OCI-M1 (cell line): ENCODE data around the gene LRCH2.
"Not testable (repeated sequence)": the region's sequence is repeated elsewhere in the genome, so short reads cannot be mapped to it uniquely, and the experiment has no call there.

Experiments used
- DNase-seq: peaks from one replicate; lab custom pipeline; 2025; lab: John Stamatoyannopoulos, UW

LRCH2 gene, protein sequence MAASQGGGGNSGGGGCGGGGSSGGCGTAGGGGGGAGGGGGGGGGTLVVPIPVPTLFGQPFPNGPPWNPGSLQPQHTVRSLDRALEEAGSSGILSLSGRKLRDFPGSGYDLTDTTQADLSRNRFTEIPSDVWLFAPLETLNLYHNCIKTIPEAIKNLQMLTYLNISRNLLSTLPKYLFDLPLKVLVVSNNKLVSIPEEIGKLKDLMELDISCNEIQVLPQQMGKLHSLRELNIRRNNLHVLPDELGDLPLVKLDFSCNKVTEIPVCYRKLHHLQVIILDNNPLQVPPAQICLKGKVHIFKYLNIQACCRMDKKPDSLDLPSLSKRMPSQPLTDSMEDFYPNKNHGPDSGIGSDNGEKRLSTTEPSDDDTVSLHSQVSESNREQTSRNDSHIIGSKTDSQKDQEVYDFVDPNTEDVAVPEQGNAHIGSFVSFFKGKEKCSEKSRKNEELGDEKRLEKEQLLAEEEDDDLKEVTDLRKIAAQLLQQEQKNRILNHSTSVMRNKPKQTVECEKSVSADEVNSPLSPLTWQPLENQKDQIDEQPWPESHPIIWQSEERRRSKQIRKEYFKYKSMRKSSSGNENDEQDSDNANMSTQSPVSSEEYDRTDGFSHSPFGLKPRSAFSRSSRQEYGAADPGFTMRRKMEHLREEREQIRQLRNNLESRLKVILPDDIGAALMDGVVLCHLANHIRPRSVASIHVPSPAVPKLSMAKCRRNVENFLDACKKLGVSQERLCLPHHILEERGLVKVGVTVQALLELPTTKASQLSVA

DNA sequence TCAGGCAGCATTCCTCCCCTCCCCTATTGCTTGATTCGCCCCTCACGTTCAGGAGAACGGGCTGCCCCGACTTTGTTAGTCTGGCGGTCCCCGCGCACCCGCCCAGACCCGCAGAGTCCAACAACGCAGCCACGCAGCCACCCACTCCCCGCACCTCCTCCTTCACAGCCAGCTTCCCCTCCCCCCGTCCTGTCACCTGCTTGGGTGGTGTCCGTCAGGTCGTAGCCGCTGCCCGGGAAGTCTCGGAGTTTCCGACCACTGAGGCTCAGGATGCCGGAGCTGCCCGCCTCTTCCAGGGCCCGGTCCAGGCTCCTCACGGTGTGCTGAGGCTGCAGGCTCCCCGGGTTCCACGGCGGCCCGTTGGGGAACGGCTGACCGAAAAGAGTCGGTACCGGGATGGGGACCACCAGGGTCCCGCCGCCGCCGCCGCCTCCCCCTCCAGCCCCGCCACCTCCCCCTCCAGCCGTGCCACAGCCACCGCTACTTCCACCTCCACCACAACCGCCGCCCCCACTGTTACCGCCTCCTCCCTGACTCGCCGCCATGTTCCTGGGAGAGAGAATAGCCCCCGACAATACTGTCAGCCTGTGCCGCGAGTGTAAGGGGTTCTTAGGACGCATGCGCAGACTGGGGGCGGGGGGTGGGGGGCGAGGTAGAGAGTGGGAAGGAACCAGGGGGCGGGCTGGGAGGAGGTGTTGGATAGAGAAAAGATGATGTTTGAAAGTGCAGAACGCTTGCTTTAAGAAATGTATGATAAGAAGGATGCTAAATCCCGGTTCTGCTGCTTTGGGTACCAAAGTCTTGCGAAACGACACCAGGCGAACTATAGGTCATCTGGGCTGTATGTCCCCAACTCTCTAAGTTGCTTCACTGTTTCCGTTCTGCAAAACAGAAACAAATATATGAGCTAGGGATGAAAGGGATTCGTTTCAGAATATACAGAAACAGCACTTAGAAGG is at the start of gene LRCH2:
LRCH2 (minus strand) TSS at position 600 of the 959 bp plus-strand sequence; CDS start at position 545, 55 bp downstream.
- DNase-seq: no peak

DNA sequence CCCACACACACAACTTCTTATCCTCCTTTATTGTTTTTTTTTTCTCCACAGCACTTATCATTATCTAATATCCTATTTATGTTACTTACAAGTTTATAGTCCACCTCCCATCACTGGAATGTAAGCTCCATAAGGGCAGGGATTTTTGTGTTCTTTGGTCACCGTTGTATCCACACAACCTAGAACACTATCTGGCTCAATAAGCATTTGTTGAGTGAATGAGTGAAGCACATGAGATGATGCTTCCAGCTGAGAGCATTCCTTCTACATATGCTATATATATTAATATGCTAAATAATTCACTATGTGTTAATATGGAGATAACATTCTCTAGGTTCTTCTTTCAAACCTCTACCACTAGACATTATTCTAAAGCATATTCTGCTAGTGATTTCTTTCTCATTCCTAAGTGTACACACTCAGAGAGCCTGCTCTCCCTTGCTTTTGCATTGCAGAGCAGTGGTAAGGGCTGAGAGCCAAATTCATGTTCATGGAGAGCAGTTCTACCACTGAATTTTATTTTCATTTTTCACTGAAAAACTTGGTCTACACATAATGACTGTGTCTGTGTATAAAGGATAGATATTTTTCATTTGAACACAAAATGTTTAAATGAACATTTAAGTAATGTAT is 35.3 kb upstream of the LRCH2 start:
- no peak for DNase-seq

DNA sequence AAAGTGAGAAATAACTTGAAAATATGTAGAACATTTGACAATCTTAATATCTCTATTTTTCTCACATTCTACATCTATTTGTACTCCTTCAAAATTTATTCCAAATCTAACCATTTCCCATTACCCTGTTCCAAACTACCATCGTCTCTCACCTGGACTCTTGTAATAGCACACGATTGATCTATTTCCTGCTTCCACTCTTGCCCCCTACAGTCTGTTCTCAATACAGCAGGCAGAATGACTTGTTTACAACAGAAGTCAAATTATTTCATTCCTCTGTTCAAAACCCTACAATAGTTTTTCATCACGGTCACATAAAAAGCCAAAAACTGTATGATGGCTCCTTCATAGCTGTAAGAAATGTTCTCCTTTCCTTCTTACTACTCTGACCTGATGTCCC is 34.5 kb upstream of the LRCH2 start:
- peak; percentile 29 for DNase-seq

DNA sequence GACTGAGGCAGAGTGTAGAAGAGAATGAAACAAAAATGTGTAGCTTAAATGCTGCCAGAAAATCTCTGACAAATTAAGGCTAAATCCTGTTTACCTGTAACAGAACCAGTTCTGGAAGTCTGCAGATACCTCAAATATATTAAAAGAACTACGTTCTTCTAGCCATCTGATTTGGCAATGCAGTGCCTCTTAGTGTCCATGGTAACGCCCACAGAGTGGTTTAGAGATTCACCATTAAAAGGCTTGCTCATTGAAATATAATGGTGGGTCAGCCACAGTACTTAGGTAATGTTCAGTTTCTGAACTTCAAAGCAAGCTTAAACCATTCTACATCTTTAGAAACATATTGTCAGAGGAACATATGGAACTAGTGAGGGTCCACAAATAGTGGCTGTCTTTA is 32.4 kb upstream of the LRCH2 start:
- peak; percentile 23 for DNase-seq

DNA sequence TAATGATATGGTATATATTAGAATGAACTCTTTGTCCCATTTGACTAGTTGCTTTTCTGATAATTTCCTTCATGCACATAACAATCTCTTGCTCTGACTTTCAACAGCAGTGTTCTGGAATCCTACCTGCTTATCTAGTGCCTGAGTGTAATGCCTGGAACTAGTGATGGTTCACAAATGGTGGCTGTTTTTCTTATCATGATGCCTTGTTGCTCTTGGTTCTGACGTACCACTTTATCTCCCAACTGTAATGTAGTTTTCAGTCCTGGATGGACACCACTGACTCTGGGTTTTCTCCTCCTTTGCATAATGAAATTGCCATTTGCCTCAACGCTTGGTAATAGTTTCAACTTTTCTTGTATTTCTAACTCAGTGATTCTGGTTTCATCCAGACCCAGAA is 30.1 kb upstream of the LRCH2 start:
- no peak for DNase-seq

DNA sequence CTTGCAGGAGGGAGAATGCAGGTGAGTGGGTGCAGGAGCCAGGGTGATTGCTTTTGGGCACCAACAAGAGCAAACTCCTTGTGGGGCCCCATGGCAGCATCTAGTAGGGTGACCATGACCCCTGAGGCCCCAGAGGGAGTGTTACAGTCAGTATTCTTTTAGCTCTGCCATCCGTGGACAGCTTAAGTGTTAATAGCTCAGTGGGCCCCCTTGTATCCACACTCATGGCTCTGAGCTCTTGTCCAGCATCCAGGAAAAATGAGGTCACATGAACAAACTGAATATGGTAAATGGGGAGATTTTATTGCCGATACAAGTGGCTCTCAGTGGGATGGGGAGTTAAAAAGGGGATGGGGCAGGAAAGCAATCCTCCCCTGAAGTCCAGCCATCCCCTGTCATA is 27.3 kb upstream of the LRCH2 start:
- no peak for DNase-seq

DNA sequence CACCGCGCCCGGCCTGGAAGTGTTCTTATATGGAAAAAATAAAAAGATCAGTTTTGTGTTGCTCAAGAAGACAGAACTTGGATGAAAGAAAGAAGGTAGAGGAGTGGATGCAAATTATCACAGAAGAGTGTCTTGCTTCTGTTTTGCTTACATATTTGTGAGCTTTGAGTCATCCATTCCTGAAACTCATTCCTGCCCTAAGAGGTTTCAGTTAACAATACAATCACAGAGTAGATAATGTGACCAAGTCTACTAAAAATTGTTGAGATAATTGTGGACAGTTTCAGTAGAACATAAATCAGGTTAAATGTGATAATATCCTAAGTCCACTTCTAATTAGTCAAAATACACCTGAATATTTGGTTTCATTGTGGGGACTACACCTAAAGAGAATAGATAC is 26.4 kb upstream of the LRCH2 start:
- DNase-seq: no peak

DNA sequence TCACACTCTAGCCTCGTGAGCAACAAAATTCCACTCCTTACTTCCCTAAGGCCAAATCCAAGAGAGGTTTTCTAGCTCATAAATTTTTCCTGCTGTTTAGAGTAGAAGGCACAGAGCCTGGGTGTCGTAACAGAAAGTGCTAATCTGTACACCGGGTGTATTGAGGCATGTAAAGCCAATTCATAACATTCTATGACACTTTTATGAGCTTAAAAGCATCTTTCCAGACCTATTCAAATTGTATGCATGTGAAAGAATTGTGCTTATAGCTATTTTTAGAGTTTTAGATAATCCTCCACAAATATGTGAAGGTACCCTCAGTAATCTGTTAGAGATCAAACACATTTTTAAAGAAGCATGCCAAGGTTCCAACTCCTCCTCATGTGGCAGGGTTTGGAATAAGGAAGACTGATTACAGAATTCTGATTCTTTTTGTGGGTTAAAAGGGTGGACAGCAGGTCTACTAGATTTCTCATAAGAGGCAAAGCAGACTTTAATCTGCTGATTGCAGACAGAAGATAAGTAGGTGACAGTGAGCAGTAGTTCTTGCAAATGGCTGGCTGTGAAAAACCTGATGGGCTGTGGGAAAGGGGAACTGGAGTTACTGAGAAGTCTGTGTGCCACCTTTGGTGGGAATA is 25.5 kb upstream of the LRCH2 start:
- peak; percentile 80 for DNase-seq

DNA sequence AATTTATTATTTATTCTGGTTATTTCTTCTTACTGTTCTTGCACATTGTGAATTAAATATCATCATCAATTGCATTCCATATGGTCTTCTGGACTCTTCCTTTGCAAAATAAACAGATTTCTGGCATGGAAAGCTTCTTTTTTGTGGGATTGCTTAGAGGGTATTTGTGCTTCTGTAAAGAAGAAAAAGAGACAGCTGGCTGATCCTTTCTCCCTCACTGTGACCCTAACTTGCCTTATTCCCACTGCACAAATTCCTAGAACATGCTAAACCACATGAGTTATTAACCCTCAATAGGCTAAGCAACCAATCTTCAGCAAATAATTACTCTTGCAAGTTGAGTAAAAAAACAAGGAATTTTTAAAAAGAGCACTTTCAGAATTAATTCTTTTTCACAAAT is 23.8 kb upstream of the LRCH2 start:
- DNase-seq: no peak

DNA sequence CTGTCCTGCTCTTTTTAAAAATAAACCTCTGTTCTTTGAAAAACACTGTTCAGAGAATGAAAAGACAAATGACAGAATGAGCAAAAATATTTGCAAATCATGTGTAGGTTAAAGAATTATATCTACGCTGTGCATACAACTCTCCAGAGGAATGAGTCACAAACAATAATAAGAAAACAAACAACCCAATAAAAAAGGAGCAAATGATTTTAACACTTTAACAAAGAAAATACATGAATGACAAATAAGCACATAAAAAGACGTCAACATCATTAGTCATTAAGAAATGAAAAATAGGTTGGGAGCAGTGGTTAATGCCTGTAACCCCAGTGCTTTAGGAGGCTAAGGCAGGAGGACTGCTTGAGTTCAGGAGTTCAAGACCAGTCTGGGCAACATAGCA is 21.1 kb upstream of the LRCH2 start:
- no peak for DNase-seq

DNA sequence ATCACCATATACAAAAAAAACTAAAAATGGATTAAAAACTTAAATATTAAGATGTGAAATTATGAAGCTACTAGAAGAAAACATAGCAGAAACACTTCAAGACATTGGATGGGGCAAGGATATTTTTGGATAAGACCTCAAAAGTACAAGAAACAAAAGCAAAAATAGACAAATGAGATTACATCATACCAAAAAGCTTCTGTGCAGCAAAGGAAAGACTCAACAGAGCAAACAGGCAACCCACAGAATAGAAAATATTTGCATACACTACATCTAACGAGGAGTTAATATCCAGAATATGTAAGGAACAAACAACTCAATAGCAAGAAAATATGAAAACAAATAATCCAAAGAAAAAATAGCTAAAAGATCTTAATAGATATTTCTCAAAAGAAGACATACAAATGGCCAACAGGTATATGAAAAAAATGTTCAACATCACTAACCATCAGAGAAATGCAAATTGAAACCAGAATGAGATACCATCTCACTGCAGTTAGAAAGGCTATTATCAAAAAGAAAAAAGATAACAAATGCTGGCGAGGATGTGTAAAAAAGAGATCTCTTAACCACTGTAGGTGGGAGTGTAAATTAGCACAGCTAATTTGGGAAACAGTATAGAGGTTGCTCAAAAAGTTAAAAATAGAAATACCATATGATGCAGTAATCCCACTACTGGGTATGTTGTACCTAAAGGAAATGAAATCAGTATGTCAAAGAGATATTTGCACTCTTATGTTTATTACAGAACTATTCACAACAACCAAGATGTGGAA is 17.8 kb upstream of the LRCH2 start:
- no peak for DNase-seq

DNA sequence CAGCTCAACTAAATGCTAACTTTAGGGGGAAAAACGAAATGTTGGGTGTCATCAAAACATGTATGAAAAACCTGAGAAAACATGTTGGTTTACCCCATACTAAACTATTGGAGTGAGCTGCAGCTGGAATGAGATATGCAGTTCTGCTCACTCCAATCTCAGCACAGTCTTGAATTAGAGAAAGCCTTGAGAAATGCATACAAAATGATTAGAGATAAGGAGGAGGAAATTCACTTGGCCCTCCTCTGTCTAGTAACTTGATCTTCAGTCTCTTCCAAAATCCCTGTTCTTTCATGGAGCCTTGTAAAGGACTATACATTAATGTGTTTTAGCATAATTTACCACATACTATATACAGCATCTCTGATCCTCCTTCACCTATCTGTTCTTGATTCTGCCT is 3.2 kb upstream of the LRCH2 start:
- DNase-seq: no peak

DNA sequence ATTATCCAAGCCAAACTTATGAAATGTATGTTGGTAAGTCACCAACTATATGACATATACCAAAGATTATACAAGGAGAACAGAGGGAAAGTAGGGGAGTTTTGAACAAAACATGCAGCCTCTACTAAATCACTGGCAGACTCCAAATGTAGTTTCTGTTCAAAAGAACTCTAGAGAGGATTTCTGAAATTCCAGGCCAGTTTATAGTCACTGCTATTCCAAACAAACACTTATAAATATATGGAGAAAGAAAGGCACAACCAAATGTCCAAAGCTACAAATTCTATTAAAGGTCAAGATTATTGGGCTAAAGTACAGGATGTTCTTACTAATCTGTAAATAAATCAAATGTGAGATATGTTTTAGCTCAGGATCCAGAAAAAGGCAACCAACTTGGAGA is 2.7 kb upstream of the LRCH2 start:
- DNase-seq: no peak

DNA sequence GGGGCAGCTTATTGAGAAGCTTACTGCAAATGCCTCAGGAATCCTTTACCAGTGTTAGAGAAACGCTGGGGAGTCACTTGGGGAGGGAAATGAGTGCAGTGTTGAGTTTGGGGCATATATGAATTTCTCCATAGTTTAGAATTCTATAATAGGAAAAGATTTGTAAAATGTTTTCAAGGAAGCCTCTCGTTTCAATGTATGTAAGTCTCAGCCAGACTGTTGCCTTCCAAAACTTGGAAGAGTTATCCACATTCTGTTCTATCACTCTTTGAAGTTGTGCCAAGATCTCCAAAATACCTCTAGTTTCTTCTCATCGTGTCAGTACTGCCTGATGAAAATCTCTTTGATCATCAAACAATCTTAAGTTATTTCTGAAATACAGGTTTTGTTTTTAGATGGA is 565 bp upstream of the LRCH2 start:
- no peak for DNase-seq

DNA sequence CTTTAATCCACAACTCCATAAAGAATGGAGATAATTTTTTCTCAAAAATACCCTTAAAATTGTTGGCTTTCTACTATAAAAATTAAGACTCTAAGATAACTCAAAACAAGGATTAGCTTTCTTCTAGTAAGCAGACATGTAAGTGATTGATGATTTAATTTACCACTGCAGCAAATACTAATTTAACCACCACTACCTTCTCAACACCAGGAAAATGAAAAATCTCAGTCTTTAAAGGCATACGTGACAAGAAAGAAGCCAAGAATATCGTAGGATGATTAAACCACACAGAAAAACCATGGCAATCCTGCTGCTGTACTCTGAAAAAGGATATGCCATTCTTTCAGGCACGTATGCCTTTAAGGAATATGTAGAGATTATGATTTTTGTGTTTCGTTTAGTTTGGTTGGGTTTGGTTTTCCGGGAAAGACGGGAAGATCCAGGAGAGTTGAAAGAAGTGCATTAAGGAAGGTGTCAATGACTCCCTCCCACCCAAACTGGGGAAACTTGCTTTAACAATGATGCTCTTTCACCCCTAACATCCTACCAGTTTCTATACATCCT is 881 bp downstream of the LRCH2 start:
- DNase-seq: no peak

DNA sequence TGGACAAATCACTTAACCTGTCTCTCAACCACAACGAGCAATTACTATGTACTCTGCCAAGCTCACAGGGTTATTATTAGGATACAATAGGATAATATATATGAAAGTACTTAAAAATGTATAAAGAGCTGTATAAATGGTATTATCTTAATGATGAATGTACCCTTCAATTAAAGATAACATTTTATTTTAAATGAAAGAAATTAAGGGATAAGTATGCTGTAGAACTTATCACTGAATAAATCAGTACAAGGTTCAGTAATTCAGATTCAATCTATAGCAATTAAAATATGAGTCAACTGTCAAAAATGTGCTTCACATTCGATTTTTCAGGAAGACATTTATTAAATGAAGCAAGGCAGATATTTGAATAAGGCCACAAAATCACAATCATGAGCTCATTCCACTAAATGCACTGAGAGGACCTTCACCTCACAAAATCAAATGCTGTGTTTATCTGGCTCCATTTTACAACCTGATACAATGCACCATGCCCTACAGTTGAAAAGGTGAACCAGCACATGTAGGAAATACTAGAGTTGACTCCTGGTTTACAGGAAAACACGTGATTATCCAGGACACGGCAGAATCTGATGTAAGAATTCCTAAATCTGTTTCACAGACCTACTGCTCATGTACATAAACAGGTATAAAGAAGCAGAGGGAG is 4.4 kb downstream of the LRCH2 start:
- DNase-seq: no peak

DNA sequence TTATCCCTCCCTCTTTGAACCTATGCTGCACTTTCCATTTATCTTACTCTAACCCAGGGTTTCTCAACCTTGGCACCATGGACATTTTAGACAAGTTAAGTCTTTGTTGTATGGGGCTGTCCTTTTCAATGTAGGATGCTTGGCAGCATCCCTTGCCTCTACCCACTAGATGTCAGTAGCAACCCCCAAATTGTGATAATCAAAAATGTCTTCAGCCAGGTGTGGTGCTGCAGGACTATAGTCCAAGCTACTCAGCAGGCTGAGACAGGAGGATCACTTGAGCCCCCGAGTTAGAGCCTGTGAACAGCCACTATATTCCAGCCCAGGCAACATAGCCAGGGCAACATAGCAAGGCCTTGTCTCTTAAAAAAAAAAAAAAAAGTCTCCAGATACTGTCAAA is 7.0 kb downstream of the LRCH2 start:
- peak; percentile 50 for DNase-seq

DNA sequence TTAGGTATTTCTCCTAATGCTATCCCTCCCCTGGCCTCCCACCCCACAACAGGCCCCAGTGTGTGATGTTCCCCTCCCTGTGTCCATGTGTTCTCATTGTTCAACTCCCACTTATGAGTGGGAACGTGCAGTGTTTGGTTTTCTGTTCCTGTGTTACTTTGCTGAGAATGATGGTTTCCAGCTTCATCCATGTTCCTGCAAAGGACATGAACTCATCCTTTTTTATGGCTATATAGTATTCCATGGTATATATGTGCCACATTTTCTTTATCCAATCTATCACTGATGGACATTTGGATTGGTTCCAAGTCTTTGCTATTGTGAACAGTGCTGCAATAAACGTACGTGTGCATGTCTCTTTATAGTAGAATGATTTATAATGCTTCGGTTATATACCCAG is 16.6 kb downstream of the LRCH2 start:
- DNase-seq: not testable (repeated sequence)

DNA sequence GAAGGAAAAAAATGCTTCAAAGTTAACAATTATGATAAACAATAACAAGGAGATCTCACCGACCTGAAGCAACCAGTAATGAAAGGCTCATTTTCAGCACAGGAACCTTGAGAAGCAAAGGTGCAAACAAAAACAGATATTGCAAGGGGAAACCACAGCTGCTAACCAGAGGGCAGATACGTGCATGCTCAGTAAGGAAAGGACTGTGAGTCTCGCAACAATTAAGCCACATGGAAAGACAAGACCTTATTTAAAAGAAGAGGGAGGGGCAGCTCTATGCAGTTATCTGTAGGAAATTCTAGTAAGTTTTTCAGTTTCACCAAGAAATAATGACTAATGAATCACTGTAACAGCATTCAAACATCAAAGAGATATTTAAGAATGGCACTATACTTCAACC is 19.3 kb downstream of the LRCH2 start:
- no peak for DNase-seq

DNA sequence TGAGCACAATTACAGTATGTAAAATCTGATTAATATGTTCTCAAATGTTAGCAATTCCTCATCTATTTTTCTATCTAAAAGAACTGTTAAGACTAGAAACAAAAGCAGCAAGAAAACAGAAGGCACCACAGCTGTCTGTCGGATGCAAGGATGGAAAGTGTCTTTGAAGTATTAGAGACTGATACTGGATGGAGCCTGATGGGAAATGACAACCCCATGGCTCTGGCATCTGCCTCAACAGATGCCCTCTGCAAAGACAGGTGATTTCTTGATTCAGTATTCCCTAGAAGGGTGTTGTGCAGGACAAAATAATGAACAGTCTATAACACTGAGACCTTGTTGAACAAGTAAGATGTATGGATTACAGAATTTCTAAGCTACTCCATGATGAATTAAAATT is 19.7 kb downstream of the LRCH2 start:
- DNase-seq: no peak
